Nasal cavity respiratory epithelium epithelial cell of viscerocranial mucosa (primary cell): ENCODE data around the gene LCP1. TPM values are rescaled to one million over a fixed set of nuclear protein-coding genes. Genes with fewer than 3 reads are reported as not detected.

Experiments used
- total RNA-seq: library from RNA; depleted of rRNA; stranded (reverse); fragments of >200 nt; gene quantifications from 2 replicates; pipeline ENCODE4 v1.2.3, GENCODE V29; 2014

LCP1 gene, protein sequence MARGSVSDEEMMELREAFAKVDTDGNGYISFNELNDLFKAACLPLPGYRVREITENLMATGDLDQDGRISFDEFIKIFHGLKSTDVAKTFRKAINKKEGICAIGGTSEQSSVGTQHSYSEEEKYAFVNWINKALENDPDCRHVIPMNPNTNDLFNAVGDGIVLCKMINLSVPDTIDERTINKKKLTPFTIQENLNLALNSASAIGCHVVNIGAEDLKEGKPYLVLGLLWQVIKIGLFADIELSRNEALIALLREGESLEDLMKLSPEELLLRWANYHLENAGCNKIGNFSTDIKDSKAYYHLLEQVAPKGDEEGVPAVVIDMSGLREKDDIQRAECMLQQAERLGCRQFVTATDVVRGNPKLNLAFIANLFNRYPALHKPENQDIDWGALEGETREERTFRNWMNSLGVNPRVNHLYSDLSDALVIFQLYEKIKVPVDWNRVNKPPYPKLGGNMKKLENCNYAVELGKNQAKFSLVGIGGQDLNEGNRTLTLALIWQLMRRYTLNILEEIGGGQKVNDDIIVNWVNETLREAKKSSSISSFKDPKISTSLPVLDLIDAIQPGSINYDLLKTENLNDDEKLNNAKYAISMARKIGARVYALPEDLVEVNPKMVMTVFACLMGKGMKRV
- 1.1 and 18.5 TPM in 2 replicates for total RNA-seq

DNA sequence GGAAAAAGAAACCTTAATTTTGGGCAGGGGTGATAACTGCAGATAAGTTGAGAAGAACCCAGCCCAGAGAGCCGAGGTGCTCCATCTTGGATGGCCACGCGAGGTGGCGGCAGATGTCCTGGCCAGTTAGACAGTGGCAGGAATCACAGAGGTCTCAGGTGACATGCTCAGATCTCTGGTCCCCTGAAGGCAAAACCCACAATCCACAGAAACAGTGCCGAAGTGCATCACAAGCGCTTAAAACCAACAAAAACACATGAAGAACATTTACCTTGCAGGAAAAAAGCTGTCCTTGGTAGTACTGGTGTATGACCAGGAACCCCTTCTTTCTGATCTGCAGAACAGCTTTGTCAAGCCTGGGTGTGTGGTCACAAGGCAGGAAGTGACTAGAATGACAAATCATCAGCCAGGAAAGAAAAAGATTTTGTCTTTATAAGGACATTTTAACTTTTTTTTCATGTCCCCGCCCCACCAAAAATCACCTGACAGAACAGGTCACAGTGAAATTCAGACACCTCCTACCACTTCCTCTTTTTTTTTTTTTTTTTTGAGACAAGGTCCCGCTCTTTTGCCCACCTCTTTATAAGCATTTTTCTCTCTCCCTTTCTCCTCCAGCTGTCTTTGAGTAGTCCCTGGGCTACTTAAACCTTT lies at the start of gene LCP1:
Gene LCP1, minus strand, starts transcription at position 338 of the 651 bp plus-strand sequence. CDS start 22,515 bp downstream, outside the sequence.

DNA sequence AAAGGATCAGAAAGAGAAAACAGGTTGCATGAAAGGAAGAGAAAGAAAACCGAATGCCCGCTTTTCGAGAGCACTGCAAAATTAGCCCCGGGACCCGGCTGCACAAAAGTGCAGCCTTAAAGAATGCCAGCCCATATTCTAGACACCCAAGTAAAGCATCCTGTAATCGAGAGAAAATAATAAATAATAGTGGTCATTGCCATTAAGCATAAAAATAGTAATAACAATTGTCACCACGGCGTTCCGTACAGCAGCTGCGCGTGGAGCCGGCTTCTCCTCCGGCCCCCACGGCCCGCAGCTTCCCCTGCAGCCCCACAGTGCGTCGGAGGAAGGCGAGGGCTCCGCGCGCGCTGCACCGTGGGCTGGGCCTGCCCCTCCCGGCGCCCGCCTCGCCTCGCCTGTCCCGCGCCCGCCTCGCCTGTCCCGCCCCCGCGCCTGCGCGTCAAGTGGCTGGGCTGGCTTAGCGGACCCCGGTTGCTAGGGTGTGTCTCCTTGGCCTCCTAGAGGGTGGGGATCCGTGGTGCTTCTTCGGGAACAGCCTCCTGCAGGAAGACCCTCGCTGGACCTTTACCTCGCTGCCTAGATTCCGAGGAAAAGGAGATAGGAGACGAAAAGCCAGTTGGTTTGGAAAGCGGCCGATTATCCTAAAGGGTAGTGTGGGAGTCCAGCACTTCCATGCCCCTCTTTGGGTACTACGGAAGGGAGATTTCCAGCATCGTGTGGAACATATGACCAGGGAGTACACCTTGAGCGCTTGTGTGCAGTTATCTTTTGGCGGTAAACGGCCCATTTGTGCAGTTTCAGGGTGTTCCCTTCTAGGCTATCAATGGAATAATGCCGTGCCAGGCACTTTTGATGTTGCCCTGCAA lies 29.7 kb upstream of the LCP1 start, which contains the start of gene LRRC63:
Gene LRRC63, plus strand, starts transcription at position 446 of the 869 bp plus-strand sequence. CDS start 1,107 bp downstream, outside the sequence.

DNA sequence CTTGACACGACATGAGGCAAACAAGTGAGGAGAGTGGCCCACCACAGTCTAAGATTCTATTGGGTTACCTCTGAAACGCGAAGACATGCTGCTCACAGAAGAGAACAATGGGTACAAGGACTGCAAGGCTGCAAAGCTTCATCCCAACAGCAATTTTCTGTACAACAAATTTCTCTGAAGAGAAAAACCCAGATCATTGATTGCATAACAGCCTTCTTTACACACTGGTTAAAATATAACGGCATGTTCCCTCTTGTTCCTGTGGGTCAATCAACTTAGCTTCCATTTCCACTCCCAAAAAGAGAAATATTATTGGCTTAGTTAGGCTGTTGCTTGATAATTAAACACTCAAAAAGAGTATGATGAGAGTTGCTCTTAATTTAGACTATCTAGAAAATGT lies 77.1 kb downstream of the LCP1 start, which contains the start of gene CPB2:
Gene CPB2, minus strand, starts transcription at position 166 of the 400 bp plus-strand sequence. Its CDS starts 24 bp downstream, at position 142.

Other genes with a start within 250 kb of the LCP1 start
- gene ZC3H13, start 129.4 kb downstream of the LCP1 start, total RNA-seq = 19.1 and 28.8 TPM in 2 replicates
- gene CPB2, start 77.1 kb downstream of the LCP1 start, total RNA-seq = not detected in 2 replicates
- not detected in 2 replicates for gene LRRC63, start 29.8 kb upstream of the LCP1 start, total RNA-seq
- 0.07 and 0.68 TPM in 2 replicates for gene RUBCNL, start 205.1 kb upstream of the LCP1 start, total RNA-seq